Renal pelvis (tissue), 4 donors: ENCODE results near the gene CDC14A. TPM values are rescaled to one million over a fixed set of nuclear protein-coding genes. Genes with fewer than 3 reads are reported as not detected.
"Not testable (repeated sequence)": the region's sequence is repeated elsewhere in the genome, so short reads cannot be mapped to it uniquely, and the experiment has no call there.

Experiments used
- DNase-seq: peaks from one replicate; pipeline ENCODE4 v3.0.0-alpha.2; 2013
- polyA plus RNA-seq, 3 donors: library from polyadenylated mRNA; unstranded; fragments of 120-200 nt; gene quantifications; one replicate each; pipeline ENCODE4 v1.2.1, GENCODE V29; 2013; ENCODE audit not compliant: insufficient read length in 3 of 3

The CDC14A gene
- polyA plus RNA-seq, 3 donors: 26.5 to 33.2 (median 29.6) TPM

GRCh38 chr1:100395913-100396312 is 43.6 kb downstream of the CDC14A start:
- DNase-seq: no peak

GRCh38 chr1:100396651-100397050 is 44.3 kb downstream of the CDC14A start:
- DNase-seq: no peak

GRCh38 chr1:100397681-100398080 is 45.4 kb downstream of the CDC14A start:
- DNase-seq: no peak

GRCh38 chr1:100398648-100399047 is 46.3 kb downstream of the CDC14A start:
- no peak for DNase-seq

GRCh38 chr1:100400404-100400803 is 48.1 kb downstream of the CDC14A start:
- DNase-seq: no peak

GRCh38 chr1:100404821-100405220 is 52.5 kb downstream of the CDC14A start:
- DNase-seq: no peak

GRCh38 chr1:100405902-100406301 is 53.6 kb downstream of the CDC14A start:
- DNase-seq: not testable (repeated sequence)

- DNase-seq: not testable (repeated sequence)
Measured at GRCh38 chr1:100407390-100407789, 55.1 kb downstream of the CDC14A start.

GRCh38 chr1:100411019-100411418 is 58.7 kb downstream of the CDC14A start:
- DNase-seq: no peak

GRCh38 chr1:100411574-100411973 is 59.3 kb downstream of the CDC14A start:
- no peak for DNase-seq

GRCh38 chr1:100413035-100413434 is 60.7 kb downstream of the CDC14A start:
- DNase-seq: no peak

GRCh38 chr1:100414693-100415497 is 62.6 kb downstream of the CDC14A start:
- no peak for DNase-seq

GRCh38 chr1:100415498-100415778 is 63.1 kb downstream of the CDC14A start:
- DNase-seq: peak; percentile 22

GRCh38 chr1:100419072-100419471 is 66.8 kb downstream of the CDC14A start:
- DNase-seq: no peak

GRCh38 chr1:100422065-100422464 is 69.8 kb downstream of the CDC14A start:
- DNase-seq: no peak

GRCh38 chr1:100423832-100424337 is 71.6 kb downstream of the CDC14A start:
- DNase-seq: no peak

- DNase-seq: no peak
Measured at GRCh38 chr1:100428160-100428559, 75.9 kb downstream of the CDC14A start.

GRCh38 chr1:100430325-100430756 is 78.0 kb downstream of the CDC14A start:
- no peak for DNase-seq

- DNase-seq: no peak
Measured at GRCh38 chr1:100431954-100432353, 79.6 kb downstream of the CDC14A start.

GRCh38 chr1:100433563-100433962 is 81.3 kb downstream of the CDC14A start:
- no peak for DNase-seq

- DNase-seq: no peak
Measured at GRCh38 chr1:100434831-100435230, 82.5 kb downstream of the CDC14A start.

GRCh38 chr1:100438375-100438774 is 86.1 kb downstream of the CDC14A start:
- DNase-seq: no peak

GRCh38 chr1:100438789-100439188 is 86.5 kb downstream of the CDC14A start:
- DNase-seq: no peak
